ENCODE results near the gene KANK3. TPM values are rescaled to one million over a fixed set of nuclear protein-coding genes. Genes with fewer than 3 reads are reported as not detected.

Gene KANK3
- total RNA-seq, 1 experiment from 2014 or later: 0.37 TPM

DNA sequence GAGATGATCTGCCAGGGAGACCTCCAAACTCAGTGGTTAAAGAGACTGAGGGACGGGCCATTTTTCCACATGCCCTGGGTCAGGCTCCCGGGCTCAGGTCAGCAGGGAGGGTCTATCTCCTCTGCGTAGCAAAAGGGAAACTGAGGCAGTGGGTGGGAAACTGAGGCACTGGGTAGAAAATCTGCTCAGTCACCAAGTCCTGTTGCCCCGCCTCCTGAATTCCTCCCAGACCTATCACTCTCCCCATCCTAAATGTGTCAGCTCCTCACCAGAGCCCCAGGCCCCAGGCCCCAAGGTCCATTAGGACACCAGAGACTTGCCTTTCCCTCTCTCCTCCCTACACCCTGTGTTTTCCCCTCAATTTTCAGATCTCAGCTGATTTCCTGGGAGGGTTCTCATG, 37.3 kb downstream of the KANK3 start:
- H3K27ac ChIP-seq: no peak overlapping the region
- ChIA-PET POLR2A (ENCODE audit: unreplicated experiment) (no interaction called here), CTCF (no interaction called here)
- peaks cover 27% of the 10 kb centered on the region; the same call in 1 of the 2 replicates for H3F3A ChIP-seq (ENCODE audit: insufficient read depth, low read depth)
- no peak overlapping the region for H3K4me3 ChIP-seq
- no peaks in the 10 kb centered on the region for H3K36me3 ChIP-seq (ENCODE audit: low read depth)
- H3K4me2 ChIP-seq: no peak overlapping the region
- intact Hi-C loops (cut with micrococcal nuclease; ENCODE audit: unreplicated experiment): no loop called here
- H3K9me2 ChIP-seq (ENCODE audit: insufficient read depth): no peaks in the 10 kb centered on the region
- peak in 1 of 2 experiments; percentile 8 for DNase-seq
- TF ChIP-seq CTCF (conservative IDR thresholded peaks at IDR 0.05): no peak
- no peak for TF ChIP-seq EZH2 (IDR thresholded peaks at IDR 0.05; ENCODE audit: low read depth)
- H3K9me3 ChIP-seq (ENCODE audit: insufficient read depth, low read depth): no peaks in the 10 kb centered on the region
- H3K79me2 ChIP-seq (ENCODE audit: low read depth): peaks cover 14% of the 10 kb centered on the region
- H3K4me1 ChIP-seq (replicated peaks; ENCODE audit: insufficient read depth): peaks cover 25% of the 10 kb centered on the region
- no peaks in the 10 kb centered on the region for H3K27me3 ChIP-seq (ENCODE audit: insufficient read depth, low read depth)
- no TSS peak for BruUV-seq (replicated peaks)
- H4K20me1 ChIP-seq (ENCODE audit: insufficient read depth): no peaks in the 10 kb centered on the region
- H2AFZ ChIP-seq: no peak overlapping the region

DNA sequence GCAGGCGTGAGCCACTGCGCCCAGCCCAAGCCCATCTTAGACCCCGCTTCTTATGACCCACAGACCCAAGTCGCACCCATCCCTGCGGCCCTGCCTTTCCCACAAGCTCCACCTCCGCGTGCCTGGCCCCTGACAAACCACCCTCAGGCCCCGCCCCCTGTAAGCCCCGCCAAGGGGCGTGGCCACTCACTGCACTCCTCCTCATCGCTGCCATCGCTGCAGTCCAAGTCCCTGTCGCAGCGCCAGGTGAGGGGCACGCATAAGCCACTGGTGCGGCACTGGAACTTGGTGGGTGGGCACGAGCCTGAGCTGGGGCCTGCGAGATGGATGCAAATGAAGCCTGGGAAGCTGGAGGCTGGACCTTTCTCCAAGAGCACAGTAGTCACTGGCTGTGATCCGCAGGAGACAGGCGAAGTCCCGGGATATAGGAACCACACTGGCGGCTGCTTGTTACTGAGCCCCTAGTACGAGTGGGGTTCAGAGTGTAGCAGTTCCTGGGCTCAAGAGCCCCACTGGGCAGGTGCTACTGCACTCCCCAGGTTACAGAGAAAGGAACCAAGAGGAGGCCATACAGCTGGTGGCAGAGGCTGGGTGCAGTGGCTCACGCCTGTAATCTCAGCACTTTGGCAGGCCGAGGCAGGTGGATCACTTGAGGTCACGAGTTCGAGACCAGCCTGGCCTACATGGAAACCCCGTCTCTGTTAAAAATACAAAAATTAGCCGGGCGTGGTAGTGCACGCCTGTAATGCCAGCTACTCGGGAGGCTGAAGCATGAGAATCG, 38.0 kb downstream of the KANK3 start:
- Histone ChIP-seq H3K4me1 (replicated peaks; ENCODE audit: insufficient read depth) (peaks cover 25% of the 10 kb centered on the region), H3K79me2 (ENCODE audit: low read depth) (peaks cover 14% of the 10 kb centered on the region), H3K9me3 (ENCODE audit: insufficient read depth, low read depth) (no peaks in the 10 kb centered on the region), H3K4me2 (no peak overlapping the region), H2AFZ (no peak overlapping the region), H4K20me1 (ENCODE audit: insufficient read depth) (no peaks in the 10 kb centered on the region), H3K27me3 (ENCODE audit: insufficient read depth, low read depth) (no peaks in the 10 kb centered on the region), H3F3A (ENCODE audit: insufficient read depth, low read depth) (peaks cover 26% of the 10 kb centered on the region; the same call in 1 of the 2 replicates), H3K27ac (no peak overlapping the region), H3K9me2 (ENCODE audit: insufficient read depth) (no peaks in the 10 kb centered on the region), H3K36me3 (ENCODE audit: low read depth) (no peaks in the 10 kb centered on the region), H3K4me3 (no peak overlapping the region)
- BruUV-seq (replicated peaks): no TSS peak
- ChIA-PET POLR2A (ENCODE audit: unreplicated experiment) (no interaction called here), CTCF (no interaction called here)
- TF ChIP-seq EZH2 (IDR thresholded peaks at IDR 0.05; ENCODE audit: low read depth) (no peak), CTCF (conservative IDR thresholded peaks at IDR 0.05) (no peak)
- intact Hi-C loops (cut with micrococcal nuclease; ENCODE audit: unreplicated experiment): no loop called here
- DNase-seq: peak in 1 of 2 experiments; percentile 35

DNA sequence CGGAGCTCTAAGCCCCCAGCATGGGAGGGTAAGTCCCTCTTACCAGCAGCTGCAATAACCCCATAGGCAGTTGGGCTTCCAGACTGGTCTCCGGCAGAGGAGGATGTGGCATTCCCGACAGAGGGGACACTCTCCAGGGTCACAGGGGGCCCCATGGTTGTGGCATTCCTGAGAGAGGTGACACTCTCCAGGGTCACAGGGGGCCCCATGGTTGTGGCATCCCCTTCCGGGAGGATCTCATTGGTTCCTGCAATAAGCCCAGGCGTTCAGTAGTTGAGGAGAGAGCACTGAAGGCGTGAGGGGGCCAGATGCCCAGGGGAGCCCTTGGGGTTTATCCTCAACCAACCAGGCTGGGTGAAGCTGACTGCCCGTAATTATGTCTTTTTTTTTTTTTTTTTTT, 40.3 kb downstream of the KANK3 start:
- H3K9me2 ChIP-seq (ENCODE audit: insufficient read depth): no peaks in the 10 kb centered on the region
- peaks cover 13% of the 10 kb centered on the region for H3K79me2 ChIP-seq (ENCODE audit: low read depth)
- H3K4me2 ChIP-seq: no peak overlapping the region
- H4K20me1 ChIP-seq (ENCODE audit: insufficient read depth): no peaks in the 10 kb centered on the region
- peaks cover 10% of the 10 kb centered on the region; the same call in 1 of the 2 replicates for H3K4me1 ChIP-seq (replicated peaks; ENCODE audit: insufficient read depth)
- H3K36me3 ChIP-seq (ENCODE audit: low read depth): no peaks in the 10 kb centered on the region
- H3K4me3 ChIP-seq: no peak overlapping the region
- CTCF ChIA-PET: no interaction called here
- no peak overlapping the region for H2AFZ ChIP-seq
- H3K27ac ChIP-seq: no peak overlapping the region
- no peak for TF ChIP-seq EZH2 (IDR thresholded peaks at IDR 0.05; ENCODE audit: low read depth)
- TF ChIP-seq CTCF (conservative IDR thresholded peaks at IDR 0.05): no peak
- POLR2A ChIA-PET (ENCODE audit: unreplicated experiment): no interaction called here
- intact Hi-C loops (cut with micrococcal nuclease; ENCODE audit: unreplicated experiment): no loop called here
- H3K9me3 ChIP-seq (ENCODE audit: insufficient read depth, low read depth): no peaks in the 10 kb centered on the region
- DNase-seq: no peak
- no TSS peak for BruUV-seq (replicated peaks)
- peaks cover 15% of the 10 kb centered on the region; the same call in 1 of the 2 replicates for H3F3A ChIP-seq (ENCODE audit: insufficient read depth, low read depth)
- no peaks in the 10 kb centered on the region for H3K27me3 ChIP-seq (ENCODE audit: insufficient read depth, low read depth)

Data from PC-9 (cell line).